NB4 (cell line): ENCODE results near the gene INSR.

Experiments used
- DNase-seq: peaks from one replicate; pipeline ENCODE4 v3.0.0; 2010; ENCODE audit warnings: low read depth
- H3K4me3 ChIP-seq: one replicate; pipeline ENCODE4 v1.5.1; 2011; ENCODE audit warnings: mild to moderate bottlenecking, low read depth, low read length, moderate library complexity
- MYC ChIP-seq: IDR thresholded peaks from 2 replicates; pipeline ENCODE4 v1.6.1; 2011; ENCODE audit warnings: low read depth, low read length
- POLR2A ChIP-seq: IDR thresholded peaks from 2 replicates; pipeline ENCODE4 v1.6.1; 2011; ENCODE audit warnings: mild to moderate bottlenecking; ENCODE audit not compliant: insufficient read length; ENCODE audit errors: extremely low read depth
- TF ChIP-seq, protein P1 (sequence below): IDR thresholded peaks from one replicate; pipeline ENCODE4 v1.5.1; 2012; ENCODE audit warnings: low read depth, low read length
- TF ChIP-seq, protein P2 (sequence below): IDR thresholded peaks from 2 replicates; pipeline ENCODE4 v1.6.1; 2011; ENCODE audit warnings: low read depth, low read length

INSR gene

DNA sequence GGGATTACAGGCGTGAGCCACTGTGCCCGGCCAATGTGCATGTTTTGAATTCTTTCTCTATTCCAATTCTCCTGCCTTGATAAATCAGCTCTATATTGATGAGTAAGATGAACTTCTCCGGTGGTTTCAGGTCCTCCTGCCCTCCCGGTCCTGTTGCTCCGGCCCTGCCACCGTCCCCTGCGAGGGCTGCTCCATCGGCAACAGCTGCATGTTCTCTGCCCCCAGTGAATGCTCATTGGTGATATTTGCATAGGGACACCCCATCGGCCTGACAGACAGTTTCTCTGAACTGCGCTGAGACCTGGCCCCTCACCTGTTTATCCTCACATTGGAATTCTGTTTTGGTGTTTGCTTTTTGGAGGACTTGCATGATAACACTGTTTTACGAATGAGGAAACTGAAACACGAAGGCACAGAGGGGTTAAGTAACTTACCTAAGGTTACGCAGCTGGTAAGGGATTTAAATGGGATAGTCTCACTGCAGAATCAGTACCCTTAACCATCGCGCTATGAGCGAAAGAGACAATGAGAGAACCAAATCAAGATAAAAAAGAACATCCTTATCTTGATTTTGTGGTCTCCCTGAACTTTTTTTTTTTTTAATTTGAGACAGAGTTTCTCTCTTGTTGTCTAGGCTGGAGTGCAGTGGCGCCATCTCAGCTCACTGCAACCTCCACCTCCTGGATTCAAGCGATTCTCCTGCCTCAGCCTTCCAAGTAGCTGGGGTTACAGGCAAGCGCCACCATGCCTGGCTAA lies 192.5 kb downstream of the INSR start:
- no peak for DNase-seq
- TF ChIP-seq, protein P1, sequence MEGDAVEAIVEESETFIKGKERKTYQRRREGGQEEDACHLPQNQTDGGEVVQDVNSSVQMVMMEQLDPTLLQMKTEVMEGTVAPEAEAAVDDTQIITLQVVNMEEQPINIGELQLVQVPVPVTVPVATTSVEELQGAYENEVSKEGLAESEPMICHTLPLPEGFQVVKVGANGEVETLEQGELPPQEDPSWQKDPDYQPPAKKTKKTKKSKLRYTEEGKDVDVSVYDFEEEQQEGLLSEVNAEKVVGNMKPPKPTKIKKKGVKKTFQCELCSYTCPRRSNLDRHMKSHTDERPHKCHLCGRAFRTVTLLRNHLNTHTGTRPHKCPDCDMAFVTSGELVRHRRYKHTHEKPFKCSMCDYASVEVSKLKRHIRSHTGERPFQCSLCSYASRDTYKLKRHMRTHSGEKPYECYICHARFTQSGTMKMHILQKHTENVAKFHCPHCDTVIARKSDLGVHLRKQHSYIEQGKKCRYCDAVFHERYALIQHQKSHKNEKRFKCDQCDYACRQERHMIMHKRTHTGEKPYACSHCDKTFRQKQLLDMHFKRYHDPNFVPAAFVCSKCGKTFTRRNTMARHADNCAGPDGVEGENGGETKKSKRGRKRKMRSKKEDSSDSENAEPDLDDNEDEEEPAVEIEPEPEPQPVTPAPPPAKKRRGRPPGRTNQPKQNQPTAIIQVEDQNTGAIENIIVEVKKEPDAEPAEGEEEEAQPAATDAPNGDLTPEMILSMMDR = no peak
- no peak for TF ChIP-seq MYC
- TF ChIP-seq, protein P2, sequence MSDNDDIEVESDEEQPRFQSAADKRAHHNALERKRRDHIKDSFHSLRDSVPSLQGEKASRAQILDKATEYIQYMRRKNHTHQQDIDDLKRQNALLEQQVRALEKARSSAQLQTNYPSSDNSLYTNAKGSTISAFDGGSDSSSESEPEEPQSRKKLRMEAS = no peak
- TF ChIP-seq POLR2A = no peak
- no peak overlapping the region for H3K4me3 ChIP-seq

DNA sequence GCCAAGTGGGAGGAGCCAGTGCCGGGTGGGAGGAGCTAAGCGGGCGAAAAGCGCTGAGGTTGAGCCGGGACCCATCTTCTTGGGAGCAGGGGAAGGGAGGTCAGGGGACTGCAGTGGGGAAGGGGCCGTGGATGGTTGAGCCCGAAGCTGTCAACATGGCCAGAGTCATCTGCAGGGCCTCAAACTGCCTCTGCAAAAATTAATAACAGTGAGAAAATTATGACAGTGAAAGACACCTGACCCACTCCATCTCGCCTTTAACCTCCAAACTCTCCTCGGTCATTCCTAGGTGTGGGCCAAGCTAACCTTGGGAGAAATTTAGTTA lies 194.7 kb downstream of the INSR start:
- no peak for DNase-seq
- TF ChIP-seq, protein P2 = no peak
- TF ChIP-seq POLR2A (no peak), MYC (no peak)
- TF ChIP-seq, protein P1 = no peak
- H3K4me3 ChIP-seq = peak overlapping the region; percentile 71

DNA sequence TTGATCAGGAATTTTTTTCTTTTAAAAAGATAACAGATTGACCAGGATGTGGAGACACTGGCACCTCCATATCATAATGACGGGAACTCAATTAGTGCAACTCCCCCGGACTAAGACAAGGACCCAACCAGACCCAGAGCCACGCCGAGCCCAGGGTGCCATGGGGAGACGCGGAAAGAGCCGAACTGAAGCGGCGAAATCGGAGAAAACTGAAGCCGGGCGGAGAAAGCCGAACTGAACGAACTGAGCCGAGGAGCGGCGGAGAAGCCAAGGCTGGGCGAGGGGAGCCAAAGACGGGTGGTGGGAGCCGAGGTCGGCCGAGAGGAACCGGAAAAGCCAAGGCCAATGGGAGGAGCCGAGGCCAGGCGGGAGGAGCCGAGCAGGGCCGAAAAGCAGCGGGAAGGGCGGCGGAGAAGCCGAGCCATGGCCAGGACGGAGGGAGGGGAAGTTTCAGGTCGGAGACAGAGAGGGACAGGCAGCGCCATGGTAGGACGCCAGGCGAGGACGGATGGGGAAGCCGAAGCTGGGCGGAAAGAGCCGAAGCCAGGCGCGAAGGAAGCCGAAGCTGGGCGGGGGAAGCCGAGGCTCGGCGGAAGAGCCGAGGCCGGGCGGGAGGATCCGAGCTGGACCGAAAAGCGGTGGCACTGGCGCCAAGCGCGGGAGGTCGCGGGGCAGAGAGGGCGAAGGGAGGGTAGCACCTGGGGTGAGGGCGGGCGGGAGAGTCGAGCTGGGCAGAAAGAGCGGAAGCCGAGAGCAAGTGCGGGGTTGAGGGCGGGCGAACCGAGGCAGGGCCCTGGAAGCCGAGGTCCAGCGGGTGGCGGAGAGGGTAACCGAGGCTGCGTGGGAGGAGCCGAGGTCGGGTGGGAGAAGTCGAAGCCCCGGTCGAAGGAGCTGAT lies 195.3 kb downstream of the INSR start:
- H3K4me3 ChIP-seq = peak overlapping the region; percentile 71
- TF ChIP-seq MYC = no peak; the same call in none of the 2 replicates
- TF ChIP-seq, protein P1 = no peak
- peak; percentile 40 for TF ChIP-seq POLR2A
- TF ChIP-seq, protein P2 = 0 out of 2 replicates have a peak, but pooled peaks have one; percentile 6

DNA sequence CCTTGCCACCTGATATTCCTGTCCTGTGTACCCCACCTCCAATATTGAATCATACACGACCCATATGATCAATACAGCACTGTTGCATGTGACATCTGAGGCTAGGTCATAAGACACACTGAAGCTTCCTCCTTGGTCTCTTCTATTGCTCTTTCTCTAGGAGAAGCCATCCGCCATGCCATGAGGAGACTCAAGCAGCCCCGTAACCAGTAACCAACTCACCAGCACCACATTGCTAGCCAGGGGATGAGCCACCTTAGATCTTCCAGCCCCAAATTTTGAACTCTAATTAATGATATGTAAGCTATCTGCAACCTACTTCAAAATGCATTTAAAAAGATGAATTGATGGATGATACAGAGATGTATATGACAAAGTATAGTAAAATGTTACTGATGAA lies 196.1 kb downstream of the INSR start:
- peak; percentile 14 for DNase-seq
- TF ChIP-seq, protein P1 = no peak
- TF ChIP-seq POLR2A (no peak), MYC (no peak)
- TF ChIP-seq, protein P2 = no peak
- H3K4me3 ChIP-seq = peak overlapping the region; percentile 71

More for the DNA sequence above, 195.3 kb downstream of the INSR start:
- peak; percentile 92 for DNase-seq

DNA sequence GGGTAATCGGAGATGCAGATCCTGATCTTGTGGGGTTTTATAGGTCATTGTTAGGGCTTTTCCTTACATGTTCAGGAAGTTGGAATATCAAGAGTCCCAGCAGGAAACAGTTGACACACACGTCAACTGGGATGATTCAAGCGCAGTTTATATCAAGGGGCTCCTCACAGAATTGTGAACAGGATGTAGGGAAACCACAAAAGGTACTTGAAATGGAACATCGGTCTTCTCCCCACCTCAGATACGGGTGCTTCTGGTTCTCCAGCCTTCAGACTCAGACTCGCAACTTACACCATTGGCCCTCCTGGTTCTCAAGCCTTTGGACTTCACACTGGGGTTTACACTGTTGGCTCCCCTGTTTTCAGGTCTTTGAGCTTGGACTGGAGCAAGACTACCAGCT lies 205.2 kb downstream of the INSR start:
- no peak for DNase-seq
- no peak overlapping the region for H3K4me3 ChIP-seq
- TF ChIP-seq, protein P1 = no peak
- TF ChIP-seq POLR2A = no peak
- no peak for TF ChIP-seq MYC
- TF ChIP-seq, protein P2 = no peak
